Stimulated activated CD8-positive, alpha-beta memory T cell treated with anti-CD3 and anti-CD28 coated beads, Interleukin-7, amount 100 ng/mL, for 48 hours (primary cell): ENCODE results near the gene SOCS6.
"Not testable (repeated sequence)": the region's sequence is repeated elsewhere in the genome, so short reads cannot be mapped to it uniquely, and the experiment has no call there.

ENCODE experiments used
- DNase-seq, 2 donors: peaks; one replicate each; pipeline ENCODE4 v3.0.0-alpha.2; 2020; ENCODE audit warnings: low read depth in 1 of 2; ENCODE audit errors: extremely low read depth in 1 of 2

SOCS6 gene

GRCh38 chr18:70354771-70355170 lies 65.9 kb downstream of the SOCS6 start:
- DNase-seq = no peak

GRCh38 chr18:70355620-70356385 lies 67.0 kb downstream of the SOCS6 start:
- DNase-seq = no peak

GRCh38 chr18:70358105-70358406 lies 69.2 kb downstream of the SOCS6 start:
- not testable (repeated sequence) for DNase-seq

- no peak for DNase-seq
These were observed 70.2 kb downstream of the SOCS6 start for GRCh38 chr18:70359071-70359470.

- no peak for DNase-seq
These were observed 73.4 kb downstream of the SOCS6 start for GRCh38 chr18:70362258-70362657.

DNA sequence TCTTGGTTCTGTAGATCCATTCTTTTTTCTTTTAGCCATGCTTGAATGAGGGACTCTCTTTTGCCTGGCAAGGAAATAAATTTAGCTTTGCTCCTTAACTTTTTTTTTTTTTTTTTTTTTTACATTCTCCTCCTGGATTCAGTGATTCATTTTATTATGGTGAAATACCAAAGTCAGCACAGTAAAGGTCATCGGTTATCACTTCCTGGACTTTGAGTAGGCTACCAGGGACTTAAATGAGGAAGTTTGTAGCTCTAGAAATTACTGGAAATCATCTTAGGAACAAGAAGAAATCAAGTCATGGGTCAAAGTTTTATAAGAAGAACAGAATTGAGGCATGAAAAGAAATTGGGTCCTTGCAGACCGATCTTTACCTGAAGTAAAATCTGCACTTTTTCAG lies 75.0 kb downstream of the SOCS6 start:
- no peak for DNase-seq

- no peak for DNase-seq
These were observed 76.5 kb downstream of the SOCS6 start for GRCh38 chr18:70365361-70365760.

GRCh38 chr18:70366174-70366573 lies 77.3 kb downstream of the SOCS6 start:
- DNase-seq = no peak

DNA sequence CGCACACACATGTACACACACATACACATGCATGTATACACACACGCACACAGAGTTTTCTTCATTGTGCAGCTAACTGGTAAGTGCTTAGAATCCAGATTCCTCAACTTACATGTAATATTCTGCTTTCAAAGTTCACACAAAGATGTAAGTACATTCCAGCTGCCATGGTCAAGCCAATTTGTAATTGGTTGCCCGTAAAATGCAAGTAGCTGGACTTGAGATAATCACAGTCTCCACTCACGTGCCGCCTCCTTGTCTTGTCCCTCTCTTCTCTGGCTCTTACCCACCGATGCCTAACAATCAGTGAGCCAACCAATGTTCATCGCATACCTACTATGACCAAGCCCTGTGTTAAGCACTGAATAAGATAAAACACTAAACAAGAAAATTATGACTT lies 77.8 kb downstream of the SOCS6 start:
- no peak for DNase-seq

DNA sequence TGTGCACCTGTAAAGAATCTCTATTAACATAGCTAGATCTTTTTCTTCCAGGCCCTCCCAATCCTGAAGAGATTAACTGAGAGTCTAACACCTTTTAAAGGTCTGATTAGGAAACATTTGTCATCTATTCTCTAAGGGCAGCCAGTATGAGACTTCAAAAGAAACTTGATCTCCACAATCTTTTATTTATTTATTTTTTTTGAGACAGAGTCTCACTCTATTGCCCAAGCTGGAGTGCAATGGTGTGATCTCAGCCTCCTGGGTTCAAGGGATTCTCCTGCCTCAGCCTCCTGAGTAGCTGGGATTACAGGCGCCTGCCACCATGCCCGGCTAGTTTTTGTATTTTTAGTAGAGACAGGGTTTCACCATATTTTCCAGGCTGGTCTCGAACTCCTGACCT lies 78.5 kb downstream of the SOCS6 start:
- DNase-seq = not testable (repeated sequence)

- DNase-seq = no peak
These were observed 80.1 kb downstream of the SOCS6 start for GRCh38 chr18:70368903-70369302.

DNA sequence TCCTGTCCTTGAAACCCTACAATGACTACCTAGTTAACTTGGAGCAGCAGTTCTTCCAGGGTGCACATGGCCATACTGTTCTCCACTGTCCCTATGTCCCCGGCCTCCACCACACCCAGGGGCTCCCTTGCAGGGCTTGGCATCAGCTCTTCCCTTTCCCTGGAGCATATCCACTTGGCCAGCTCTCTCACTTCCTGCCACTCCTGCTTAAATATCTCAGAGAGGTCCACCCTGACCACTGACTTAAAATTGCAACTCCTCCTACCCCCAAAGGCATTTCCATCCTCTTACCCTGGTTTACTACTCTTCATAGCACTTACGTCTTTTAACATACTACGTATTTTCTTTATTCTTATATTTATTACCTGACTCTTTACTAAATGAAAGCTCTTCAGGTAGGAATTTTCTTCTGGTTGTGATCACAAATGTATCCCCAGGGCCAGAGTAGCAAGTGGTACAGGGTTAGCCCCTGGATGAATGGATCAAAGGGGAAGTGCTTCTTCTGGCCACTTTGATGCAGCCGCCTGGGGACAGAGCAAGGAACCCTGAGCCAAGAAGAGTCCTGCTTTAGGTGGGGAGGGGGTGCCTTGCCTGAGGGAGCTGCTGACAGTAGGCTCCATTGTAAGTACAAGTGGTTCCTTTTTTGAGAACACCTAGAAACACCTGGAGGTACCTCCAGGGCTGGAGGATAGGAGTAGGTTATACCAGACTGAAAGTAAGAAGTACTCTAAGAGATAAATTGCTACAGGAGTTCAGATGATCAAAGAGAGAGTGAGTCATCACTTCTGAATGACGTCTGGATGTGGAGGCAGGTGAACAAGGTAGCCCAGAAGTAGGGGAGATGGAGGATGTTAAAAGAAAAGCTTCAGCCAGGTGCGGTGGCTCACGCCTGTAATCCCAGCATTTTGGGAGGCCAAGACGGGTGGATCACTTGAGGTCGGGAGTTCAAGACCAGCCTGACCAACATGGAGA lies 82.2 kb downstream of the SOCS6 start:
- no peak for DNase-seq

GRCh38 chr18:70371908-70372307 lies 83.1 kb downstream of the SOCS6 start:
- DNase-seq = no peak

DNA sequence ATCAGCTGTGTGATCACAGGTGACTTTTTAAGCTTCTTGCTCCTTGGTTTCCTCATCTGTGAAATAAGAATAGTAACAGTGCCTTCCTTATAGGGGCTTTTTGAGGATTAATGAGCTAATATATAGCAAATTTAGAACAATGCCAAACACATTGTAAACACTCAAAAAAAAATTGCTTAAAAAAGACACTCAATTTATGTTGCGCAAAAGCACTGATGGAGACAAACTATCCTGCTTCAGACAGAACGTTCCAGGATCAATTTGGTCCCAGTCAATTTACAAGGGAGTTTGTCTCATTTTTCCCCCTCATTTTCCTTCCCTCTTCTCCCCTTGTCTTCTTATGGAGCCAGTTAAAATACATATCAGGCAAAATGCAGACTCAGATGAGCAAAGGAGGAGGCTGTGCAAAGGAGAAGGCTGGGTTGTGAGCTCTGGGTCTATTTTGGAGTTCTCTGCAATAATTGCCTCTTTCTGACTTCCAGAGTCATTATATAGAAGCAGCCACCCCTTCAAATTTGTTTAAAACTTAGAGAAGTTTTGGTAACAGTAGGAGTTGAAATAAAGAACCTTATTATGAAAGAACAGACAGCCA lies 83.7 kb downstream of the SOCS6 start:
- DNase-seq = no peak

- no peak for DNase-seq
These were observed 84.2 kb downstream of the SOCS6 start for GRCh38 chr18:70373042-70373519.

GRCh38 chr18:70374154-70374553 lies 85.3 kb downstream of the SOCS6 start:
- no peak for DNase-seq

GRCh38 chr18:70376137-70376913 lies 87.5 kb downstream of the SOCS6 start:
- DNase-seq = no peak

DNA sequence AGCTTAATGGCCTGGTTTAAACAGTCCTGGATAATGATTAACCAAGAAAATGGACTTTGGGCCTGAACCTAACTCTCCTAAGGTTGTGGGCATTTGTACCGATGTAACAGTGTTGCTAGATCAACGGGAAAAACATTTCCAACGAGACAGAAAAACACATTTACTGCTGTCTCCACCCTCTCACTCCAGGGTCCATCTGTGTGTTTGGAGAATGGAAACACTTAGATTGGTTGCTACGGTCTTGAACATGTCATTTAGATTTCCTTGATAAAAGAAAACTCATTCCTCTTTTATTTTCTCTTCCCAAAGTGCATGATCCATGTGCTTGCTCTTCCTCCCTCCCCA lies 88.0 kb downstream of the SOCS6 start:
- DNase-seq = no peak

GRCh38 chr18:70377317-70377799 lies 88.5 kb downstream of the SOCS6 start:
- DNase-seq = no peak

DNA sequence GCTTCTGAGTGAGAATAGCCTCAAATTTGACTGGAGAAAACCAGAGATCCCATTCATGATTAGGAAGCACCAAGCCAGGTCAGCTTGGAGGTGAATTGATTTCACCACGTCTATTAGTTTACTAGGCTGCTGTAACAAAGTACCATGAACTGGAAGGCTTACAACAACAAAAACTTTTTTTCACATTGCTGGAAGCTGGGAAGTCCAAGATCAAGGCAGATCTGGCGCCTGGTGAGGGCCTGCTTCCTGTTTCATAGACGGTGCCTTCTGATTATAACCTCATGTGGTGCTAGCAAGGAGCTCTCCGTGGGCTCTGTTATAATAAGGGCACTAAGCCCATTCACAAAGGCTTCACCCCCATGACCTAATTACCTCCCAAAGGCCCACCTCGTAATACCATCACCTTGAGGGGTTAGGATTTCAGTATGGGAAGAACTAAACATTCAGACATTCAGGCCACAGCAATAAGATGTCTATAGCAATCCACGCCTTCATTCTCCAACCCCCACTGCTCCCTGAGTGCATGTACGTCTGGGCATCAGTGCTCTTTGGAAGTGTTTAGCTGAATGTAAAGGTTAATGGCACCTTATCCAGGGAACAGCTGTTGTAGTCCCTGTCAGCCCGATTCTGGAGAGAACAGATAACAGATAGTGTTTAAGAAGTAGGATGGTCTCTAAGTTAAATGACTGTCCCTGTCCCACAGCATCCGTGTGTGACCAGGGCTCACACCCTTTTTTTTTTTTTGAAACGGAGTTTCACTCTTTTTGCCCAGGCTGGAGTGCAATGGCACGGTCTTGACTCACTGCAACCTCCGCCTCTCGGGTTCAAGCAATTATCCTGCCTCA lies 89.2 kb downstream of the SOCS6 start:
- DNase-seq = no peak
